HT-29 (cell line): Measurements from ENCODE around the gene TFAP2E. TPM values are rescaled to one million over a fixed set of nuclear protein-coding genes. Genes with fewer than 3 reads are reported as not detected.
"Not testable (repeated sequence)": the region's sequence is repeated elsewhere in the genome, so short reads cannot be mapped to it uniquely, and the experiment has no call there.

Source experiments
- DNase-seq: peaks from one replicate; pipeline ENCODE4 v3.0.0-alpha.2; 2015; ENCODE audit warnings: low spot score
- total RNA-seq: library from RNA; depleted of rRNA; stranded (reverse); fragments of >200 nt; shearing (Covaris generic); gene quantifications from 2 replicates; pipeline ENCODE4 v1.2.3, GENCODE V29; 2014

The TFAP2E gene
- total RNA-seq, 1 experiment from 2014 or later: 0.28 TPM

- no peak for DNase-seq
Observed at GRCh38 chr1:35572296-35572695, 818 bp upstream of the TFAP2E start.

- no peak for DNase-seq
Observed at GRCh38 chr1:35574125-35574654, 1.1 kb downstream of the TFAP2E start.

- DNase-seq: peak; percentile 67
Observed at GRCh38 chr1:35574655-35575415, 1.7 kb downstream of the TFAP2E start.

- DNase-seq: no peak
Observed at GRCh38 chr1:35575416-35575958, 2.4 kb downstream of the TFAP2E start.

GRCh38 chr1:35576061-35576765, 3.1 kb downstream of the TFAP2E start:
- DNase-seq: no peak

- not testable (repeated sequence) for DNase-seq
Observed at GRCh38 chr1:35576766-35577070, 3.6 kb downstream of the TFAP2E start.

- DNase-seq: no peak
Observed at GRCh38 chr1:35577071-35577998, 4.2 kb downstream of the TFAP2E start.

- DNase-seq: no peak
Observed at GRCh38 chr1:35580949-35581388, 7.9 kb downstream of the TFAP2E start.

- not testable (repeated sequence) for DNase-seq
Observed at GRCh38 chr1:35581621-35582020, 8.5 kb downstream of the TFAP2E start.

- DNase-seq: no peak
Observed at GRCh38 chr1:35585281-35585680, 12.2 kb downstream of the TFAP2E start.

- DNase-seq: not testable (repeated sequence)
Observed at GRCh38 chr1:35585805-35586204, 12.7 kb downstream of the TFAP2E start.

GRCh38 chr1:35586808-35587207, 13.7 kb downstream of the TFAP2E start:
- DNase-seq: no peak

GRCh38 chr1:35587736-35588135, 14.6 kb downstream of the TFAP2E start:
- DNase-seq: no peak

GRCh38 chr1:35588197-35588910, 15.2 kb downstream of the TFAP2E start:
- DNase-seq: no peak

GRCh38 chr1:35589516-35590427, 16.7 kb downstream of the TFAP2E start:
- no peak for DNase-seq

GRCh38 chr1:35590476-35591040, 17.4 kb downstream of the TFAP2E start:
- DNase-seq: no peak

GRCh38 chr1:35591211-35591610, 18.1 kb downstream of the TFAP2E start:
- no peak for DNase-seq

- no peak for DNase-seq
Observed at GRCh38 chr1:35592991-35593769, 20.1 kb downstream of the TFAP2E start.
